Glomerular endothelial cell (primary cell): Measurements from ENCODE around the gene OR9Q1. TPM values are rescaled to one million over a fixed set of nuclear protein-coding genes. Genes with fewer than 3 reads are reported as not detected.

Experiments
- DNase-seq: peaks from one replicate; pipeline ENCODE4 v3.0.0-alpha.2; 2011; ENCODE audit warnings: low read depth, low spot score; ENCODE audit errors: extremely low read depth
- total RNA-seq: library from RNA; depleted of rRNA; stranded (reverse); fragments of >200 nt; gene quantifications from 2 replicates; pipeline ENCODE4 v1.2.3, GENCODE V29; 2015

The OR9Q1 gene
- total RNA-seq, 1 donor from 2014 or later: not detected

DNA sequence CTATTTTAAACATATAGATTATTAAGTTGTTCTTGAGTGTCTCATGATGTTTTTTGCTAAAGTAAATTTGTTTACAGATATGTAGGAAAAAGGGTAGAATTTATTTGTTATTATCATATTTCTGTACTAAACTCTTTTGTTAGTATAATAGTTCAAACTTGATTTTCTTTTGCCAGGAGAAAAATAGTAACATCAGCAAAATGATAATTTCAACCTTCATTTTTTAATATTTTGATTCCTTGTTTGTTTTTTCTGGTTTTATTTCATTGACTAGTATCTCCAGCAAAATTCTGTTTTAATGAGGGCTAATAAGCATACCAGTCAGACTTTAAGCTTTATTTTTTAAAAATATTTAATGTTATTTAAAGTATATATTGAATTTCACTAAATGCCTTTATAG lies 192.8 kb downstream of the OR9Q1 start:
- DNase-seq: no peak

- no peak for DNase-seq
Observed at GRCh38 chr11:58222721-58223120, 199.0 kb downstream of the OR9Q1 start.

- no peak for DNase-seq
Observed at GRCh38 chr11:58227956-58228615, 204.4 kb downstream of the OR9Q1 start.

Other genes with a start within 250 kb of the OR9Q1 start
- not detected in 2 replicates for gene OR6Q1, start 7.1 kb downstream of the OR9Q1 start, total RNA-seq
- not detected in 2 replicates for gene OR9I1, start 101.6 kb downstream of the OR9Q1 start, total RNA-seq
- not detected in 2 replicates for gene OR9Q2, start 165.2 kb downstream of the OR9Q1 start, total RNA-seq
- not detected in 2 replicates for gene OR1S2, start 180.3 kb downstream of the OR9Q1 start, total RNA-seq
- not detected in 2 replicates for gene OR1S1, start 188.8 kb downstream of the OR9Q1 start, total RNA-seq
- not detected in 2 replicates for gene OR10Q1, start 205.0 kb downstream of the OR9Q1 start, total RNA-seq
- not detected in 2 replicates for gene OR10W1, start 244.4 kb downstream of the OR9Q1 start, total RNA-seq